ENCODE results near the gene GCFC2. TPM values are rescaled to one million over a fixed set of nuclear protein-coding genes. Genes with fewer than 3 reads are reported as not detected.

The GCFC2 gene
- total and polyA plus RNA-seq, 4 donors = 10.4 to 28.2 (median 17.2) TPM

GRCh38 chr2:75637568-75637967 lies 73.1 kb downstream of the GCFC2 start (continued):
- TF ChIP-seq, protein P1, sequence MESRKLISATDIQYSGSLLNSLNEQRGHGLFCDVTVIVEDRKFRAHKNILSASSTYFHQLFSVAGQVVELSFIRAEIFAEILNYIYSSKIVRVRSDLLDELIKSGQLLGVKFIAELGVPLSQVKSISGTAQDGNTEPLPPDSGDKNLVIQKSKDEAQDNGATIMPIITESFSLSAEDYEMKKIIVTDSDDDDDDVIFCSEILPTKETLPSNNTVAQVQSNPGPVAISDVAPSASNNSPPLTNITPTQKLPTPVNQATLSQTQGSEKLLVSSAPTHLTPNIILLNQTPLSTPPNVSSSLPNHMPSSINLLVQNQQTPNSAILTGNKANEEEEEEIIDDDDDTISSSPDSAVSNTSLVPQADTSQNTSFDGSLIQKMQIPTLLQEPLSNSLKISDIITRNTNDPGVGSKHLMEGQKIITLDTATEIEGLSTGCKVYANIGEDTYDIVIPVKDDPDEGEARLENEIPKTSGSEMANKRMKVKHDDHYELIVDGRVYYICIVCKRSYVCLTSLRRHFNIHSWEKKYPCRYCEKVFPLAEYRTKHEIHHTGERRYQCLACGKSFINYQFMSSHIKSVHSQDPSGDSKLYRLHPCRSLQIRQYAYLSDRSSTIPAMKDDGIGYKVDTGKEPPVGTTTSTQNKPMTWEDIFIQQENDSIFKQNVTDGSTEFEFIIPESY (IDR thresholded peaks at IDR 0.05) = no peak
- TF ChIP-seq HNF4G (IDR thresholded peaks at IDR 0.05) = no peak

- no peak overlapping the region for H3K9ac ChIP-seq (ENCODE audit: low read depth in 1 of 2, low read length in 2 of 2)
- H3K4me3 ChIP-seq (ENCODE audit: low read depth in 1 of 3, low read length in 3 of 3) = no peak overlapping the region
- DNase-seq (ENCODE audit: low spot score) = no peak
- H3K9me3 ChIP-seq (ENCODE audit: control insufficient read depth in 4 of 4, low read length in 3 of 4) = no peaks in the 10 kb centered on the region
- no peaks in the 10 kb centered on the region for H3K27me3 ChIP-seq (ENCODE audit: control insufficient read depth in 4 of 4, insufficient read depth in 4 of 4, low read length in 3 of 4)
- TF ChIP-seq CTCF (IDR thresholded peaks at IDR 0.05; ENCODE audit: low read depth, low read length, missing input control) = no peak
- no peak for TF ChIP-seq RXRA (IDR thresholded peaks at IDR 0.05)
- no peak for TF ChIP-seq FOXA1 (IDR thresholded peaks at IDR 0.05)
- no peak overlapping the region for H3K27ac ChIP-seq (ENCODE audit: low read depth in 1 of 2, low read length in 2 of 2)
- no peaks in the 10 kb centered on the region for H3K4me1 ChIP-seq (ENCODE audit: control insufficient read depth in 4 of 4, insufficient read depth in 4 of 4, low read length in 3 of 4)
- 3% methylated on average over 1 of the region's 1 CpG for WGBS
- H3K36me3 ChIP-seq (ENCODE audit: control insufficient read depth in 4 of 4, insufficient read depth in 3 of 4, low read depth in 1 of 4, low read length in 3 of 4) = no peaks in the 10 kb centered on the region
Measured at GRCh38 chr2:75634945-75635344, 75.8 kb downstream of the GCFC2 start.

GRCh38 chr2:75633620-75634019 lies 77.1 kb downstream of the GCFC2 start:
- Histone ChIP-seq H3K4me3 (ENCODE audit: low read depth in 1 of 3, low read length in 3 of 3) (no peak overlapping the region), H3K27me3 (ENCODE audit: control insufficient read depth in 4 of 4, insufficient read depth in 4 of 4, low read length in 3 of 4) (no peaks in the 10 kb centered on the region)

More at GRCh38 chr2:75633620-75634019, 77.1 kb downstream of the GCFC2 start:
- TF ChIP-seq RAD21 (IDR thresholded peaks at IDR 0.05) = no peak
- no peak for TF ChIP-seq TAF1 (conservative IDR thresholded peaks at IDR 0.05)
- TF ChIP-seq RXRA (IDR thresholded peaks at IDR 0.05) = no peak
- no peak for TF ChIP-seq ATF3 (IDR thresholded peaks at IDR 0.05)
- TF ChIP-seq YY1 (IDR thresholded peaks at IDR 0.05) = no peak
- TF ChIP-seq GABPA (IDR thresholded peaks at IDR 0.05 in 1 of 2, conservative IDR thresholded peaks at IDR 0.05 in 1 of 2) = no peak
- no peak for TF ChIP-seq FOXA2 (IDR thresholded peaks at IDR 0.05)
- TF ChIP-seq, protein P2, sequence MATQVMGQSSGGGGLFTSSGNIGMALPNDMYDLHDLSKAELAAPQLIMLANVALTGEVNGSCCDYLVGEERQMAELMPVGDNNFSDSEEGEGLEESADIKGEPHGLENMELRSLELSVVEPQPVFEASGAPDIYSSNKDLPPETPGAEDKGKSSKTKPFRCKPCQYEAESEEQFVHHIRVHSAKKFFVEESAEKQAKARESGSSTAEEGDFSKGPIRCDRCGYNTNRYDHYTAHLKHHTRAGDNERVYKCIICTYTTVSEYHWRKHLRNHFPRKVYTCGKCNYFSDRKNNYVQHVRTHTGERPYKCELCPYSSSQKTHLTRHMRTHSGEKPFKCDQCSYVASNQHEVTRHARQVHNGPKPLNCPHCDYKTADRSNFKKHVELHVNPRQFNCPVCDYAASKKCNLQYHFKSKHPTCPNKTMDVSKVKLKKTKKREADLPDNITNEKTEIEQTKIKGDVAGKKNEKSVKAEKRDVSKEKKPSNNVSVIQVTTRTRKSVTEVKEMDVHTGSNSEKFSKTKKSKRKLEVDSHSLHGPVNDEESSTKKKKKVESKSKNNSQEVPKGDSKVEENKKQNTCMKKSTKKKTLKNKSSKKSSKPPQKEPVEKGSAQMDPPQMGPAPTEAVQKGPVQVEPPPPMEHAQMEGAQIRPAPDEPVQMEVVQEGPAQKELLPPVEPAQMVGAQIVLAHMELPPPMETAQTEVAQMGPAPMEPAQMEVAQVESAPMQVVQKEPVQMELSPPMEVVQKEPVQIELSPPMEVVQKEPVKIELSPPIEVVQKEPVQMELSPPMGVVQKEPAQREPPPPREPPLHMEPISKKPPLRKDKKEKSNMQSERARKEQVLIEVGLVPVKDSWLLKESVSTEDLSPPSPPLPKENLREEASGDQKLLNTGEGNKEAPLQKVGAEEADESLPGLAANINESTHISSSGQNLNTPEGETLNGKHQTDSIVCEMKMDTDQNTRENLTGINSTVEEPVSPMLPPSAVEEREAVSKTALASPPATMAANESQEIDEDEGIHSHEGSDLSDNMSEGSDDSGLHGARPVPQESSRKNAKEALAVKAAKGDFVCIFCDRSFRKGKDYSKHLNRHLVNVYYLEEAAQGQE (IDR thresholded peaks at IDR 0.05) = no peak
- TF ChIP-seq EGR1 (IDR thresholded peaks at IDR 0.05; ENCODE audit: low read depth in 2 of 2) = no peak
- no peak for TF ChIP-seq JUND (IDR thresholded peaks at IDR 0.05)
- TF ChIP-seq, protein P3, sequence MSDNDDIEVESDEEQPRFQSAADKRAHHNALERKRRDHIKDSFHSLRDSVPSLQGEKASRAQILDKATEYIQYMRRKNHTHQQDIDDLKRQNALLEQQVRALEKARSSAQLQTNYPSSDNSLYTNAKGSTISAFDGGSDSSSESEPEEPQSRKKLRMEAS (IDR thresholded peaks at IDR 0.05) = no peak
- no peak for TF ChIP-seq SP1 (IDR thresholded peaks at IDR 0.05)
- no peak for TF ChIP-seq HNF4G (IDR thresholded peaks at IDR 0.05)
- no peak for DNase-seq (ENCODE audit: low spot score)
- 76% methylated on average over 3 of the region's 3 CpGs for WGBS
- Histone ChIP-seq H3K9ac (ENCODE audit: low read depth in 1 of 2, low read length in 2 of 2) (no peak overlapping the region), H3K9me3 (ENCODE audit: control insufficient read depth in 4 of 4, low read length in 3 of 4) (no peaks in the 10 kb centered on the region), H3K36me3 (ENCODE audit: control insufficient read depth in 4 of 4, insufficient read depth in 3 of 4, low read depth in 1 of 4, low read length in 3 of 4) (no peaks in the 10 kb centered on the region), H3K4me1 (ENCODE audit: control insufficient read depth in 4 of 4, insufficient read depth in 4 of 4, low read length in 3 of 4) (no peaks in the 10 kb centered on the region), H3K27ac (ENCODE audit: low read depth in 1 of 2, low read length in 2 of 2) (no peak overlapping the region)

All from liver (tissue), 9 donors.